Smooth muscle cell (in vitro differentiated cells): ENCODE data around the gene ANO1. TPM values are rescaled to one million over a fixed set of nuclear protein-coding genes. Genes with fewer than 3 reads are reported as not detected.

ENCODE experiments used
- DNase-seq: peaks from one replicate; lab custom pipeline; 2025; ENCODE audit not compliant: unreplicated experiment; lab: John Stamatoyannopoulos, UW
- H2AFZ ChIP-seq: fragments of 200-600 bp; sonication (generic); 2 replicates; pipeline ENCODE4 v1.6.0; 2016; ENCODE audit warnings: antibody characterized with exemption, low read depth, mild to moderate bottlenecking
- H3F3A ChIP-seq: fragments of 200-600 bp; sonication (generic); 2 replicates; pipeline ENCODE4 v1.6.0; 2017; ENCODE audit warnings: antibody characterized with exemption, low read depth
- H3K27ac ChIP-seq: fragments of 200-600 bp; sonication (generic); 2 replicates; pipeline ENCODE4 v1.5.1; 2016; ENCODE audit warnings: low read depth, mild to moderate bottlenecking
- H3K27me3 ChIP-seq: fragments of 200-600 bp; sonication (generic); 2 replicates; pipeline ENCODE4 v1.6.1; 2016; ENCODE audit warnings: low read depth, mild to moderate bottlenecking
- H3K36me3 ChIP-seq: fragments of 200-600 bp; sonication (generic); 2 replicates; pipeline ENCODE4 v1.5.1; 2016; ENCODE audit warnings: low read depth
- H3K4me1 ChIP-seq: fragments of 200-600 bp; sonication (generic); 2 replicates; pipeline ENCODE4 v1.5.1; 2016; ENCODE audit warnings: low read depth
- H3K4me2 ChIP-seq: fragments of 200-600 bp; sonication (generic); 2 replicates; pipeline ENCODE4 v1.6.0; 2016; ENCODE audit warnings: mild to moderate bottlenecking
- H3K4me3 ChIP-seq: fragments of 200-600 bp; sonication (generic); 2 replicates; pipeline ENCODE4 v1.5.1; 2016; ENCODE audit warnings: mild to moderate bottlenecking
- H3K79me2 ChIP-seq: fragments of 200-600 bp; sonication (generic); 2 replicates; pipeline ENCODE4 v1.6.0; 2016; ENCODE audit warnings: low read depth, mild to moderate bottlenecking
- H3K9ac ChIP-seq: fragments of 200-600 bp; sonication (generic); 2 replicates; pipeline ENCODE4 v1.6.0; 2016; ENCODE audit warnings: low read depth
- H3K9me3 ChIP-seq: fragments of 200-600 bp; sonication (generic); replicated peaks from 2 replicates; pipeline ENCODE4 v1.5.1; 2016; ENCODE audit warnings: low read depth
- H4K20me1 ChIP-seq: fragments of 200-600 bp; sonication (generic); 2 replicates; pipeline ENCODE4 v1.6.0; 2016; ENCODE audit warnings: low read depth
- CTCF ChIP-seq: fragments of 200-600 bp; sonication (generic); IDR thresholded peaks from 2 replicates; pipeline ENCODE4 v1.5.1; 2017; ENCODE audit warnings: borderline replicate concordance, mild to moderate bottlenecking, antibody characterized with exemption; ENCODE audit not compliant: insufficient read depth, poor library complexity, severe bottlenecking
- WGBS: methylation state at CpG from one replicate; pipeline ENCODE4 v1.1.7; 2016; ENCODE audit warnings: low lambda C conversion rate; 5-methylcytosine and 5-hydroxymethylcytosine counted together
- polyA plus RNA-seq: library from polyadenylated mRNA; unstranded; fragments of >200 nt; fragmentation: Nextera tagmentation; extraction: Ambion mirVana; gene quantifications from 2 replicates; pipeline ENCODE4 v1.2.1, GENCODE V29; 2016
- total RNA-seq: library from RNA; depleted of rRNA; stranded (reverse); fragments of >200 nt; gene quantifications from 2 replicates; pipeline ENCODE4 v1.2.3, GENCODE V29; 2014

Gene ANO1
- total and polyA plus RNA-seq, 2 experiments from 2014 or later, result 93.4 to 133 TPM

- H3K27me3 ChIP-seq, result no peaks in the 10 kb centered on the region
- no peak overlapping the region for H3K9ac ChIP-seq
- no peak overlapping the region for H3K4me3 ChIP-seq
- no peaks in the 10 kb centered on the region for H3F3A ChIP-seq
- H3K4me1 ChIP-seq, result peaks cover 23% of the 10 kb centered on the region
- no peaks in the 10 kb centered on the region for H3K36me3 ChIP-seq
- no peaks in the 10 kb centered on the region for H3K9me3 ChIP-seq
- TF ChIP-seq CTCF, result no peak
- no peak overlapping the region for H3K27ac ChIP-seq
- H4K20me1 ChIP-seq, result no peaks in the 10 kb centered on the region
- H2AFZ ChIP-seq, result no peak overlapping the region
- no peak for DNase-seq
- H3K4me2 ChIP-seq, result no peak overlapping the region
- H3K79me2 ChIP-seq, result no peaks in the 10 kb centered on the region
- WGBS, result 90% methylated on average over 9 of the region's 9 CpGs
These were observed 60.3 kb downstream of the ANO1 start for GRCh38 chr11:70138403-70138802.

- no peak overlapping the region for H3K4me3 ChIP-seq
- DNase-seq, result no peak
- no peak overlapping the region for H2AFZ ChIP-seq
- no peaks in the 10 kb centered on the region for H3K9me3 ChIP-seq
- no peaks in the 10 kb centered on the region for H4K20me1 ChIP-seq
- H3K36me3 ChIP-seq, result no peaks in the 10 kb centered on the region
- TF ChIP-seq CTCF, result no peak
- no peak overlapping the region for H3K9ac ChIP-seq
- H3K27me3 ChIP-seq, result no peaks in the 10 kb centered on the region
- H3K79me2 ChIP-seq, result no peaks in the 10 kb centered on the region
- H3F3A ChIP-seq, result no peaks in the 10 kb centered on the region
- H3K4me2 ChIP-seq, result no peak overlapping the region
- peaks cover 22% of the 10 kb centered on the region for H3K4me1 ChIP-seq
- WGBS, result 93% methylated on average over 15 of the region's 15 CpGs
- no peak overlapping the region for H3K27ac ChIP-seq
These were observed 61.8 kb downstream of the ANO1 start for GRCh38 chr11:70139785-70140410.

- Histone ChIP-seq H2AFZ (no peak overlapping the region), H3K4me2 (peak overlapping the region; percentile 45), H3F3A (no peaks in the 10 kb centered on the region), H3K79me2 (no peaks in the 10 kb centered on the region), H3K27me3 (no peaks in the 10 kb centered on the region), H3K9ac (no peak overlapping the region), H3K9me3 (no peaks in the 10 kb centered on the region), H4K20me1 (no peaks in the 10 kb centered on the region), H3K4me3 (no peak overlapping the region), H3K27ac (no peak overlapping the region), H3K4me1 (peaks cover 17% of the 10 kb centered on the region), H3K36me3 (no peaks in the 10 kb centered on the region)
- DNase-seq, result no peak
- no peak for TF ChIP-seq CTCF
- 58% methylated on average over 24 of the region's 24 CpGs for WGBS
These were observed 62.8 kb downstream of the ANO1 start for GRCh38 chr11:70140711-70141485.
